Stimulated activated naive CD4-positive, alpha-beta T cell treated with Interleukin-2 at 50 U/mL for 16 hours (primary cell): Measurements from ENCODE around the gene PHF2.

Experiments
- DNase-seq: peaks from one replicate; lab custom pipeline; 2025; lab: John Stamatoyannopoulos, UW

The PHF2 gene

DNA sequence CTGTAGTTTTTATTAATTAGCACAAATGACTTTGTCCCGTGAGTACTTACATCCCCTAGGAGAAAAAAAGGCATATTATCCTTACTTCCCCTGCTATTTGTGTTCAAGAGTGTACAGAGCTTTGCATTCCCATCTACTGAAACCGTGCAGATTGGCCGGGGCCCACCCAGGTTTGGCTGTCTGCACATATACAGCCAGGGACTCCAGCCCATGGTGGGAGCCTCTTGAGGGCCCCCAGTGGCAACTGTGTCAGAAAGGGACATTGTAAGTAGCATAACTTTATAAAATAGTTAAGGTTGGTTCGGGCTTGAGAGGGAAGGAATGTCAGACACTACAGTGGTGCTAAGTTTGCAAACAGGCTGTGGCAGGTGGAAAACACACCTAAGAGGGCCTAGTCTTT lies 24.7 kb downstream of the PHF2 start:
- no peak for DNase-seq

GRCh38 chr9:93601666-93602065 lies 25.3 kb downstream of the PHF2 start:
- DNase-seq, result no peak

DNA sequence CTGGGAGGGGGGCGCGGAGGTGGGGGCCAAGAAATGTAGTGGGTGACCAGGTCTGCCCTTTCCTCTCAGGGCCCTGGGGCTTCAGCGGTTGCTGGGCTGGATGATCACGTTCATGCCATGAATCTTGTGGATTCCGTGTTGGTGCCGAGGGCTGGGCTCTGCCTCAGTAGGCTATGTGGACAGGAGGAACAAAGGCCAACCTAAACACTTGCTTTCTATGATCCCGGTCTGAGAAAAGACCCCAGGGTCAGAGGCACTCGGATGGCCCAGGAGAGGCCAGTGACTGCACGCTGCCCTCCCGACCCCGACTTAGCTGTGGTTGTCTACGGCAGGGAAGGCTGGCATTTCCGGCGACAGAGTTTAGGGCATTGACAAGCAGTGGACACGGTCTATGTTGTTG lies 26.6 kb downstream of the PHF2 start:
- no peak for DNase-seq

GRCh38 chr9:93603906-93604326 lies 27.5 kb downstream of the PHF2 start:
- no peak for DNase-seq

DNA sequence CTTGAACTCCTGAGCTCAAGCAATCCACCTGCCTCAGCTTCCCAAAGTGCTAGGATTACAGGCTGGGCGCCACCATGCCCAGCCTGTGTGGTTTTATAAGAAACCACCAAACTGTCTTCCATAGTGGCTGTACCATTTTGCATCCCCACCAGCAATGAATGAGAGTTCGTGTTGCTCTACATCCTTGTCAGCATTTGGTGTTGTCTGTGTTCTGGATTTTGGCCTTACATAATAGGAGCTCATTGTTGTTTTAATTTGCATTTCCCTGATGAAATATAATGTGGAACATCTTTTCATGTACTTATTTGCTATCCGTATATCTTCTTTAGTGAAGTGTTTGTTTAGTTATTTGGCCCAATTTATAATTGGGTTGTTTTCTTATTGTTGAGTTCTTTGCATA lies 29.8 kb downstream of the PHF2 start:
- DNase-seq, result no peak

DNA sequence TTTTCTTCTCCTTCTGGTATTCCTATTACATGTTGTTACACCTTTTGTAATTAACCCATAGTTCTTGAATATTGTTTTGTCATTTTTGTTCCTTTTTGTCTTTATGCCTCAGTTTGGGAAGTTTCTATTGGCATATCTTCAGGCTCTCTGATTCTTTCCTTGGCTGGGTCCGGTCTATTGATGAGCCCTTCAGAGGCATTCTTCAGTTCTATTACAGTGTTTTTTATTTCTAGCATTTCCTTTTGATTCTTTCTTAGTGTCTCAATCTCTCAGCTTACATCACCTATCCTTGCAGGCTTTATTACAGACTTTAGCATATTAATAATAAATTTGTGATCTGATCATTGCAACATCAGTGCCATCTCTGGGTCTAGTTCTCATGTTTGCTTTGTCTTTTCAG lies 33.8 kb downstream of the PHF2 start:
- DNase-seq, result no peak

DNA sequence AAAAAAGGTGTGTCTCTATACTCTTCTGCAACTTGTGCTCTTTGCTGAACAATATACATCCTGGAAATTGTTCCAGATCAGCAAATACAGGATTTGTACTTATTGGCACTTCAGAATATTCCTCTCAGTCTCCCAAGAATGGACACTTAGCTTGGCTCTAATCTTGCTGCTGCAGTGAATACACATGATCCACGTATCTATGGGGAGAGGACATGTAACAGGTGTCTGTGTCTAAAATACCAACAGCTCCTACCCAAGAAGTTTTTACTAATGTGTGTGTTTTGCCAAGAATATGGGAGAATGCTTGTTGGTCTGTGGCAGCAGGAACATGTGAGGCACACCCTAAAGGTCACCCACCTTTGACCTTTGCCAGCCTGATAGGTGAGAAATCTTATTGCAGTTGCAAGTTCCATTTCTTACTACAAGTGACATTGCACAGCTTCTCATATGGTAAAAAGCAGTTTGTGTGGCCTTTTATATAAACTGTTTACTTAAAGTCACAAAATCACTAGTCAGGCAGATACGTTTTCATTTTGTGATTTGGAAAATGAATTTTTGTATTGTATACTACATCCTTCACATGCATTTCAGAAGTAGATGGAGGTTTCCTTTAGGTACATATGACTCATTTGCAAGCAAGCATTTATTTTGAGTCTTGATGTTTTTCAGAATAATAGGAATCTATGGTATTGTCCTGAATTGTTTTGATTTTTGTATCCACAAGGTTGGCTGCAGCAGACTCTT lies 35.8 kb downstream of the PHF2 start:
- no peak for DNase-seq

DNA sequence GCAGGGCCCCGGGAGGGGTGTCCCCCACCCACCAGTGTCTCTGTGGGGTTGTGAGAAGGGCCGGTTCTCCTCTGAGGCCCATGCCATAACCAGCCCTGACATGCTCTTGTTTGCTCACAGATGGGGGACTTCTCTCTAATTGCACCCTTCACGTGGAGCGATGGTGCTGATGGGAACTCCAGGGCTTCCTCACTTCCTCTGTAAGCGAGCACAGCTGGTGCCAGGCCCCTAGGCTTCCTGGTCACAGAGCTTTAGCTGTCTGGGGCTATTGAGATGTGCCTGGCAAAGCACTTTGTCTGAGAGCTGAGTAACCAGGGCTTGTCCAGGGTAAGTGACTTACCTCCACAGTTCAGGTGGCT lies 36.4 kb downstream of the PHF2 start:
- DNase-seq, result no peak

GRCh38 chr9:93613174-93613573 lies 36.8 kb downstream of the PHF2 start:
- DNase-seq, result no peak

DNA sequence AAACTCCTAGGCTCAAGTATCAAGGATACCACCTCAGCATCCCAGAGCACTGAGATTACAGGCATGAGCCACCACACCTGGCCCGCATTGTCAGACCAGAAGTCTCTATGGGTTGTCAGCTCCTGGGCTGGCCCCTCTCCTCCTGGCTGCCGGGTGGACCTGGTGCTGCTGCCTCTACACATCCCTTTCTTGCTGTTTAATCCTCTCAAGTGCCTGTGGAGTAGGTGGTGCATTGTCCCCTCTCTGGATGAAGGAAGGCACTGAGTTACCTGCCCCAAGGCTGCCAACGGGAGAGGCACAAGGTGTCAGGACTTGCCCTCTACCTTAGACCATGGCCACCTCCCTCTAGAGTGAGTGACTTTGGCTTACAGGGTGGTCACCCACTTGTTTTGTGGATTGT lies 37.4 kb downstream of the PHF2 start:
- DNase-seq, result no peak

DNA sequence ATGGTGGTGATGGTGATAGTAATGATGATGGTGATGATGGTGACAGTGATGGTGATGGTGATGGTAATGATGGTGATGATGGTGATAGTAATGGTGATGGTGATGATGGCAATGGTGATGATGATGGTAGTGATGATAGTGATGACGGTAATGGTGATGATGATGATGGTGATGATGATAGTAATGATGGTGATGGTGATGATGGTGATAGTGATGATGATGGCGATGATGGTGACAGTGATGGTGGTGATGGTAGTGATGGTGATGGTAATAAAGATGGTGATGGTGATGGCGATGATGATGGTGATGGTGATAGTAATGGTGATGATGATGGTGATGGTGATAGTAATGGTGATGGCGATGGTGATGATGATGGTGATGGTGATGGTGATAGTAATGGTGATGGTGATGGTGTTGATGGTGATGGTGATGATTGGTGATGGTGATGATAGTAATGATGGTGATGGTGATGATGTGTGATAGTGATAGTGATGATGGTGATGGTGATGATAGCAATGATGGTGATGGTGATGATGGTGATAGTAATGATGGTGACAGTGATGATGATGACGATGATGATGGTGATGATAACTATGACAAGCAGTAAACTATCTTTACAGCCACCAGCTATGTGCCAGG lies 38.6 kb downstream of the PHF2 start:
- DNase-seq, result no peak

DNA sequence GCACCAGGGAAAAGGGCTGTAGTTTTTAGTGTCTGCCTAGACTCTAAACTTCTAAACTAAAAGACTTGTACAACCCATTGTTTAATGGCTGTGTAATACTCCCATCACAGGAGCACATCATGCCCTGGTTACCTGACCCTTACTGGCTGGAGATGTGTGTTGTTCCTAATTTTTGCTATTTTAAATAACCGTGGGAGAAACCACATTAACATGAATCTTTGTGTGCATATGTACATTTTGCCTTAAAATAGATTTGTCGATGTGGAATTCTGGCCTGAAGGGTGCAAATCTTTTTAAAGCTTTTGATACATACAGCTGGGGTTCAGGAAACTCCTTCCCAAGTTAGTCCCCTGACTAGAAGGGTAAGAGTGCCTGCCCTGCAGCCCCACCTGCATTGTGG lies 39.7 kb downstream of the PHF2 start:
- no peak for DNase-seq

- DNase-seq, result no peak
Measured at GRCh38 chr9:93617273-93617672, 40.9 kb downstream of the PHF2 start.

DNA sequence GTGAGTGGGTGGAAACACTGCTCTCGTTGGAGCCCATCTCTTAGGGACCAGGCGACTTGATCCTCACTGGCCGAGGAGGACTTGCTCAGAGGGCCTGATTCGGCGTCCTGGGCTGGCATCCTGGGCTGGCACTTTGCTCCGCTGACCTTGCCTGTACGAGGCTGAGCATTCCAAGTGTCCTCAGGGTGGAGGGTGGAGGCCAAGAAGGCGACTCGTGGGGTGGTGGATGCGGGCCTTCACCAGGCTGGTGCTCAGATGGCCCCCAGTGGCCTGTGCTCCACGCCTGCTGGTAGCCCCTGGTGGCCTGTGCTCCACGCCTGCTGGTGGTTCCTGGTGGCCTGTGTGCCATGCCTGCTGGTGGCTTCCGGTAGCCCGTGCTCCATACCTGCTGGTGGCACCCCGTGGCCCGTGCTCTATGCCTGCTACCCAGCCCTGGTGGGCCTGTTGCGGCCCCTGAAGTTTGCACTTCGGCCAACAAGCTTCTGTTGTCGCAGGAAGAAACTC lies 42.9 kb downstream of the PHF2 start:
- no peak for DNase-seq

DNA sequence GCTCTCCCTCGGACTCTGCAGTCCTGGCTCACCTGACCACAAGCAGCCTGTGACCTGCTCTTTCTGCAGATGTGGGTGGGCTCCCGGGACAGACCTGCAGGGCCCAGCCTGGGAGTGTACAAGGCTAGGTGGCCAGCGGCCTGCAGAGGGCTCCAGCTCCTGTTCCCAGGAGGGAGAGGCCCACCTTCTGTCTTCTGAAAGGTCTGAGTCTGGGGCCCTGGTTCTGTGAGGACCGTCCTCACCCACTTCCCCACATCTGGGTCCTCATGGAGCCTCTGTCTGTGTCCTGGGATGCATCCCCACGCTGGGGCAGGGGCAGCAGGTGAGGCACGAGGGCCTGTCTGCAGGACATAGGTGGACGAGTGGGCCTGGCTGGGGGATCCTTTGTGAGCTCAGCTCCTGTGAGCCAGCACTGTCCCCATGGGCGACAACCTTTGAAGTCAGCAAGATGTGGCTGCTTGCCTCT lies 43.7 kb downstream of the PHF2 start:
- DNase-seq, result no peak

DNA sequence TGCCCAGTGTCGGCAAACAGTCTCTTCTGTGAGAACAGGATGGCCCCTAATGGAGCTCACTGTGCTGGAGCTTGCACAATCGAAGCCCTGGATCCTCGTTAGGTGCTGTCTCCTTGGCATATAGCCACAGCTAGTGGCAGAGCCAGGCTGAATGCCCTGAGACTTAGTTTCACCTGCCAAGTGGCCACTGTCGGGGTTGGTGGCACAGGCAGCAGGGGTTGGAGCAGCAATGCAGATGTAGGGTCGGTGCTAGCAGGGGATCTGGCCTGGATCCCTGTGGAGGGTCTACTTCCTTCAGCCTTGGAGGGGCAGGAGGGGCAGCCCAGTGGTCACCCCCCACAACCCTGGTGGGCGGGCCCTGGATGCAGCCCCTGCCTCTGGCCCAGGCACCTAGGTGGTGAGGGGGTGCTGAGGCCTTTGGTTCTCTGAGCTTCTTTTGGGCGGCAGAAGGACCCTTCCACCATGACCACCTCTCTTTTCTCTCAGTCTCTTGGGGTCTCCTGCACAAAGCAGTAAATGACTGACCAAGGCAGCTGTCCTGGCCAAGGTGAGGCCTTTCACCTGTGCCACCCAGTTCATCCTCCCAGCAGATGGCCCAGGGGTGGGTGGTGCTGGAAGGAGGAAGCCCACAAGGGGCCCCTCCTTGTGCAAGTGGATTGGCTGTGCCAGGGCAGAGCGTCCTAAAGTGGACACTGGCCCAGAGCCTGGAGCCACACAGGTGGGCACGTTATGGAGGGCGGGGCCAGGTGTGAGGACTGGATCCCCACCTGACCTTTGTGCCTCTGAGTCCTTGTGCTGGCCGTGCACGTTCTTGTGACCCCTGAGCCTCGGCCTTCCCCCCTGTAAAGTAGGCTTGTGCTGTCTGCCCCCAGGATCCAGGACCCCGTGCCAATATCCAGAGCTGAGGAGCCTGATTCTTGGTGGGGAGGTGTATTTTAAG lies 44.8 kb downstream of the PHF2 start:
- no peak for DNase-seq

- DNase-seq, result no peak
Measured at GRCh38 chr9:93621922-93622321, 45.5 kb downstream of the PHF2 start.

DNA sequence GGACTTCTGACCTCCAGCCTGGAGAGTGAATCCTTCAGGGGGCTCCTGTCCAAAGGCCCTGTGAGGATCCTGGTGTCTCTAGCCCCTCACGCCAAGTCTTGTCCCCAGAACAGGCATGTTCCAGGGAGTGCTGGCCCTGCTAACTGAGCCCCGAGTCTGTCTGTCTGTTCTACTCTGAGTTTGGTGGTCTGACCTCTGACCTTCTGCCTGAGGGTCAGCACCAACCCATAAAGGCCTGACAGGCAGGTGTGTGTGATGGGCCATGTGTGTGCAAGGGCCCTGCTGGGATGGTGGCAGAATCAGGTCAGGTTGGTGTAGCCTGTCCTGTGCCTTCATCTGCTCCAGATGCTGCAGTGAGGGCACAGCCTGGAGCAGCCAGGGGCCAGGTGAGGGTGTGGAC lies 46.3 kb downstream of the PHF2 start:
- DNase-seq, result no peak

DNA sequence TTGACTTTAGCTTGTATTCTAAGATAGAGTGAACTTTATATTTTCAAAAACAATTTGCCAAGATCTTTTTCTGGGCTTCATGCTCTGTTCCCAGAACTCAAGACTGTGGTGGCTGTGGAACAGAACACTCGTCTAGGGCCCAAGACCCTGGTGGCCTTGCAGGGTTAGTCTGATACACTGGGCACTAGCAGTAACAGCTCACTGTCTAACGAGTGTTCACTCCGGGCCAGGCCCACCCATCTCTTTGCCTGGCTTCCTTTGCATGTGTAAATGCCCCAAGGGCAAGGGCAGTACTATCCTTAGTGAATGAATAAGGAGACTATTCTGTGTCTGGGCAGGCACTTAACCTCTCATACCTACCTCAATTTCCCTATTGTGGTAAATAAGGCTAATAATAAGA lies 47.4 kb downstream of the PHF2 start:
- no peak for DNase-seq

GRCh38 chr9:93624431-93624834 lies 48.0 kb downstream of the PHF2 start:
- DNase-seq, result no peak

DNA sequence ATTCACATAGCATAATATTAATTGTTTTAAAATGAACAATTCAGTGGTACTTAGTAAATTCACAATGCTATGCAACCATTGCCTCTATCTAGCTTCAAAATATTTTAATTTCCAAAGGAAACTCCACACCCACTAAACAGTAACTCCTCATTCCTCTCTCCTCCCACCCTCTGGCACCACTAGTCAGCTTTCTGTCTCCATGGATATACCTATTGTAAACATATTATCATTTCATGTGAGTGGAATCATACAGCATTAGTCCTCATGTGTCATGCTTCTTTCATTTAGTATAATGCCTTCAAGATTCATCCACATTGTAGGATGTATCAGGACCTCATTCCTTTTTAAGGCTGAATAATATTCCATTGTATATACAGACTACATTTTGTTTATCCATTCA lies 48.6 kb downstream of the PHF2 start:
- DNase-seq, result no peak

GRCh38 chr9:93629920-93630319 lies 53.5 kb downstream of the PHF2 start:
- no peak for DNase-seq
